CD4-positive, alpha-beta memory T cell (primary cell): ENCODE results near the gene RPUSD3. TPM values are rescaled to one million over a fixed set of nuclear protein-coding genes. Genes with fewer than 3 reads are reported as not detected.

ENCODE experiments used
- polyA plus RNA-seq, 2 donors: library from polyadenylated mRNA; unstranded; fragments of 300-500 nt; fragmentation: Illumina TruSeq; gene quantifications; one replicate each; pipeline ENCODE4 v1.2.3, GENCODE V29; 2021
- total RNA-seq, 2 experiments: library from RNA; stranded (reverse); gene quantifications; one replicate each; pipeline ENCODE4 v1.2.3, GENCODE V29; 2021

RPUSD3 gene
- total and polyA plus RNA-seq, 4 experiments from 2014 or later = 55.2 to 68.4 (median 65.4) TPM

Other genes starting within 250 kb of the RPUSD3 start
- 10 to 100 TPM; 75.9 to 78.1 TPM for gene MTMR14, start 194.5 kb downstream of the RPUSD3 start, total RNA-seq
- 10 to 100 TPM; 51.5 to 88.1 TPM for gene MTMR14, start 194.5 kb downstream of the RPUSD3 start, polyA plus RNA-seq
- under 1 TPM; 0.58 to 0.64 TPM for gene CPNE9, start 140.2 kb downstream of the RPUSD3 start, total RNA-seq
- gene CPNE9, start 140.2 kb downstream of the RPUSD3 start, polyA plus RNA-seq = not detected
- gene BRPF1, start 112.3 kb downstream of the RPUSD3 start, total RNA-seq = 10 to 100 TPM; 40.4 to 40.5 TPM
- gene BRPF1, start 112.3 kb downstream of the RPUSD3 start, polyA plus RNA-seq = 10 to 100 TPM in 1 of 2 donors, 1 to 10 TPM in 1; 3.0 to 23.3 TPM
- 10 to 100 TPM; 40.4 to 46.9 TPM for gene OGG1, start 94.1 kb downstream of the RPUSD3 start, total RNA-seq
- 10 to 100 TPM; 29.2 to 31.5 TPM for gene OGG1, start 94.1 kb downstream of the RPUSD3 start, polyA plus RNA-seq
- gene CAMK1, start 74.1 kb downstream of the RPUSD3 start, total RNA-seq = 1 to 10 TPM; 2.1 to 2.6 TPM
- gene CAMK1, start 74.1 kb downstream of the RPUSD3 start, polyA plus RNA-seq = 1 to 10 TPM; 3.5 to 5.8 TPM
- 10 to 100 TPM; 37.6 to 41.4 TPM for gene TADA3, start 51.5 kb downstream of the RPUSD3 start, total RNA-seq
- 10 to 100 TPM; 35.3 to 54.6 TPM for gene TADA3, start 51.5 kb downstream of the RPUSD3 start, polyA plus RNA-seq
- 100 to 1,000 TPM; 164 to 168 TPM for gene ARPC4, start 50.9 kb downstream of the RPUSD3 start, total RNA-seq
- 100 to 1,000 TPM; 235 to 287 TPM for gene ARPC4, start 50.9 kb downstream of the RPUSD3 start, polyA plus RNA-seq
- gene TTLL3, start 33.7 kb downstream of the RPUSD3 start, total RNA-seq = 10 to 100 TPM; 81.4 to 91.7 TPM
- gene TTLL3, start 33.7 kb downstream of the RPUSD3 start, polyA plus RNA-seq = 1 to 10 TPM; 3.0 to 5.9 TPM
- not detected for gene CIDEC, start 36.2 kb upstream of the RPUSD3 start, total RNA-seq
- gene CIDEC, start 36.2 kb upstream of the RPUSD3 start, polyA plus RNA-seq = not detected
- gene JAGN1, start 46.6 kb upstream of the RPUSD3 start, total RNA-seq = 10 to 100 TPM; 26.5 to 29.1 TPM
- gene JAGN1, start 46.6 kb upstream of the RPUSD3 start, polyA plus RNA-seq = 10 to 100 TPM; 40.8 to 48.3 TPM
- gene IL17RE, start 58.8 kb upstream of the RPUSD3 start, total RNA-seq = 1 to 10 TPM; 1.5 to 2.4 TPM
- gene IL17RE, start 58.8 kb upstream of the RPUSD3 start, polyA plus RNA-seq = 1 to 10 TPM in 1 of 2 donors, under 1 TPM in 1; 0.65 to 1.6 TPM
- gene IL17RC, start 73.1 kb upstream of the RPUSD3 start, total RNA-seq = under 1 TPM; 0.61 to 0.81 TPM
- 1 to 10 TPM; 5.9 to 8.4 TPM for gene IL17RC, start 73.1 kb upstream of the RPUSD3 start, polyA plus RNA-seq
- 10 to 100 TPM; 47.7 to 58.2 TPM for gene CRELD1, start 89.8 kb upstream of the RPUSD3 start, total RNA-seq
- gene CRELD1, start 89.8 kb upstream of the RPUSD3 start, polyA plus RNA-seq = 10 to 100 TPM; 17.3 to 28.2 TPM
- gene PRRT3, start 108.4 kb upstream of the RPUSD3 start, total RNA-seq = 1 to 10 TPM; 8.2 to 9.8 TPM
- gene PRRT3, start 108.4 kb upstream of the RPUSD3 start, polyA plus RNA-seq = 1 to 10 TPM; 2.9 to 4.6 TPM
- gene EMC3, start 142.8 kb upstream of the RPUSD3 start, total RNA-seq = 10 to 100 TPM; 33.4 to 37.9 TPM
- 10 to 100 TPM; 76.5 to 76.8 TPM for gene EMC3, start 142.8 kb upstream of the RPUSD3 start, polyA plus RNA-seq
- gene FANCD2, start 182.4 kb upstream of the RPUSD3 start, total RNA-seq = 10 to 100 TPM; 28.1 to 28.3 TPM
- gene FANCD2, start 182.4 kb upstream of the RPUSD3 start, polyA plus RNA-seq = 1 to 10 TPM; 5.3 TPM